Measurements from ENCODE around the gene PPARG. TPM values are rescaled to one million over a fixed set of nuclear protein-coding genes. Genes with fewer than 3 reads are reported as not detected.
"Not testable (repeated sequence)": the region's sequence is repeated elsewhere in the genome, so short reads cannot be mapped to it uniquely, and the experiment has no call there.

PPARG gene
- total RNA-seq, 2 experiments from 2014 or later = 2.2 to 3.7 TPM

DNA sequence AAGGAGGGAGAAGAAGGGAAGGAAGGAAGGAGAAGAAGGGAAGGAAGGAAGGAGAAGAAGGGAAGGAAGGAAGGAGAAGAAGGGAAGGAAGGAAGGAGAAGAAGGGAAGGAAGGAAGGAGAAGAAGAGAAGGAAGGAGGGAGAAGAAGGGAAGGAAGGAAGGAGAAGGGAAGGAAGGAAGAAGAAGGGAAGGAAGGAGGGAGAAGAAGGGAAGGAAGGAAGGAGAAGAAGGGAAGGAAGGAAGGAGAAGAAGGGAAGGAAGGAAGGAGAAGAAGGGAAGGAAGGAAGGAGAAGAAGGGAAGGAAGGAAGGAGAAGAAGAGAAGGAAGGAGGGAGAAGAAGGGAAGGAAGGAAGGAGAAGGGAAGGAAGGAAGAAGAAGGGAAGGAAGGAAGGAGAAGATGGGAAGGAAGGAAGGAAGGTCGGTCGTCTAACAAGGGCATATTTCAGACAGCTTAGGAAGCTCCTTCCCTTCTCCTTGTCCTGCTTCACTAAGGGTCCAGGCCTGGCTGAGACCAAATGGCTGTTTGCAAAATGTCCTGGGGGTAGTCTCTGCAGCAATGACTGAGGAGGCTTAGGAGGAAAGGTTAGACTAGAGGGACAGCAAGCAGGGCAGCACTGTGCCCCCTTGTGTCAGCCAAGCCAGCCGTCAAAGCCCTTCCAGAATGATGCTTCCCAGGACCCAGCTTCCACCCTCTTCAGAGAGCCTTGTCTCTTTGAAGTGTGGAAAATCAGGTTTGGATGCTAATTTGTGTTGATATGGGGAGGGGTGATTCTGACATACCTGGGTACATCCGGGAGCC, 159.7 kb downstream of the PPARG start:
- not testable (repeated sequence) for H3K4me3 Mint-ChIP-seq, H3K4me1 Mint-ChIP-seq, H3K27me3 Mint-ChIP-seq

DNA sequence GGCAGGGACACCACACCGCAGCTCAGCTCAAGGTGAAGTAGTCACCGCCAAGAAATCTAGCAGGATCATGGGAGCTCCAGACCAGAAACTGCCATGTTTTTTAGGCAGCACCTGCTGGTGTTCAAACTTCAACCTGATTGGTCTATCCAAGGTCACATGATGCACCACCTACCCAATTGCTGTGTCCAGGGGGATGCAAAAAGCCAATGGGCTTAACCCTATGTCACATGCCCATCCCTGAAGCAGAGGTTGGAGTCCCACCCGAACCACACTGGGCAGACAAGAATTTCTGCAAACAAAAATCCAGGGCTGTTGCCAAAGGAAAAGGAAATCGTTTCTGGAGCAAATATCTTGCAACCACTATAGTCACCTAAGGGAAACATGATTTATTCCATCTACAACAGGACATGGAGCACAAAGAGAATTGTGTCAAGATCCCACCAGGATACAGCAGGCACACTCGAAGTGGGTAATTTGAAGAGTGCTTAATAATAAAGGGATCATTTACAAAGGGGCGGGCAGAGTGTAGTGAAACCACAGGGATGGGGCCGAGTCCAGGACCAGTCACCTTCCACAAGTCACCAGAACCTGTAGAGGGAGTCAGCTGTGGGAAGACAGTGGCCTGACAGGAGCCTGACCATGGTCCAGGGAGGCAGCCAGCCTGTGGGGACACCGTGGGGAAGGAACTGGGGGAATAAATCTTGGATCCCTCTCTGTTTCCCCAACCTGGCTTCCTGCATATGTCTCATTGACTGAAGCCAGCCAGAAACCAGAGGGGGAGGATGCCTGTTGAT, 161.2 kb downstream of the PPARG start:
- ChIA-PET CTCF (no interaction called here), POLR2A (no interaction called here)
- H3K4me3 Mint-ChIP-seq = no peak overlapping the region
- H3K9me3 Mint-ChIP-seq = no peaks in the 10 kb centered on the region
- H3K27me3 Mint-ChIP-seq = no peaks in the 10 kb centered on the region
- H3K36me3 Mint-ChIP-seq (ENCODE audit: low read depth) = no peaks in the 10 kb centered on the region
- peaks cover 12% of the 10 kb centered on the region for H3K4me1 Mint-ChIP-seq
- DNase-seq = no peak
- H3K27ac Mint-ChIP-seq = no peak overlapping the region

More for the DNA sequence above, 159.7 kb downstream of the PPARG start:
- DNase-seq; CTCF ChIA-PET; POLR2A ChIA-PET; H3K36me3 Mint-ChIP-seq (ENCODE audit: low read depth); H3K9me3 Mint-ChIP-seq; H3K27ac Mint-ChIP-seq: not testable (repeated sequence)

DNA sequence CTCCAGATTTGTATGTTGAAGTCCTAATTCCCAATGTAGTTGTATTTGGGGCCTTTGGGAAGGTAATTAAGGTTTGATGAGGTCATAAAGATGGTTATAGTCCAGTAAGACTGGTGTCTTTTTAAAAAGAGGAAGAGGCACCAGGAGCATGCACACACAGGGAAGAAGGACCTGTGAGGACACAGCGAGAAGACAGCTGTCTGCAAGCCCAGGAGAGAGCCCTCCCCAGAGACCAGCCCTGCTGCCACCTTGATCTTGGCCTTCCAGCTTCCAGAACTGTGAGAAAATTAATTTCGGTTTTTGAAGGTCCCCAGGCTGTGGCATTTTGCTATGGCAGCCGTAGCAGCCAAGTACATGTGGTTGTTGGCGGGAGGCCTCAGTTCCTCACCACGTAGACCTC, 162.6 kb downstream of the PPARG start:
- Mint-ChIP-seq H3K27ac (no peak overlapping the region), H3K4me3 (no peak overlapping the region), H3K27me3 (no peaks in the 10 kb centered on the region), H3K36me3 (ENCODE audit: low read depth) (no peaks in the 10 kb centered on the region), H3K9me3 (no peaks in the 10 kb centered on the region), H3K4me1 (peaks cover 13% of the 10 kb centered on the region)
- DNase-seq = no peak
- ChIA-PET POLR2A (no interaction called here), CTCF (no interaction called here)

DNA sequence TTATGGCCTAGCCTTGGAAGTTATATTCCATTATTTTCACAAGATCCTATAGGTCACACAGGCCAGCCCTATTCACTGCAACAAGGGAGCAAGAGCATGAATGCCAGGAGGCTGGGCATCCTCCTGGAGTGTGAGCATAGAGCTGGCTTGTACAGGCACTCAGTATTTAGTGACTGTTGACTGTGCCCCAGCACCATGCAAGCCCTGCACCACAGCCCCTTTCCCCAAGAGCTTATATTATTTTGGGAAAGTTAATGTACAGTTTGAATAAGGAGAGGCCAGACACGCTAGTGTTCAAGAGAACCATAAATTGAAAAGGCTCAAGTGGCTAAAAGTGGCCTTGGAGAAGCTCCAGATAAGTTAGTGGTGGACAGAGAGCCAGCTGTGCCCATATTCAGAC, 163.1 kb downstream of the PPARG start:
- H3K27ac Mint-ChIP-seq = no peak overlapping the region
- no peak overlapping the region for H3K4me3 Mint-ChIP-seq
- no peak for DNase-seq
- ChIA-PET POLR2A (no interaction called here), CTCF (no interaction called here)
- H3K36me3 Mint-ChIP-seq (ENCODE audit: low read depth) = no peaks in the 10 kb centered on the region
- peaks cover 13% of the 10 kb centered on the region for H3K4me1 Mint-ChIP-seq
- no peaks in the 10 kb centered on the region for H3K9me3 Mint-ChIP-seq
- H3K27me3 Mint-ChIP-seq = no peaks in the 10 kb centered on the region

DNA sequence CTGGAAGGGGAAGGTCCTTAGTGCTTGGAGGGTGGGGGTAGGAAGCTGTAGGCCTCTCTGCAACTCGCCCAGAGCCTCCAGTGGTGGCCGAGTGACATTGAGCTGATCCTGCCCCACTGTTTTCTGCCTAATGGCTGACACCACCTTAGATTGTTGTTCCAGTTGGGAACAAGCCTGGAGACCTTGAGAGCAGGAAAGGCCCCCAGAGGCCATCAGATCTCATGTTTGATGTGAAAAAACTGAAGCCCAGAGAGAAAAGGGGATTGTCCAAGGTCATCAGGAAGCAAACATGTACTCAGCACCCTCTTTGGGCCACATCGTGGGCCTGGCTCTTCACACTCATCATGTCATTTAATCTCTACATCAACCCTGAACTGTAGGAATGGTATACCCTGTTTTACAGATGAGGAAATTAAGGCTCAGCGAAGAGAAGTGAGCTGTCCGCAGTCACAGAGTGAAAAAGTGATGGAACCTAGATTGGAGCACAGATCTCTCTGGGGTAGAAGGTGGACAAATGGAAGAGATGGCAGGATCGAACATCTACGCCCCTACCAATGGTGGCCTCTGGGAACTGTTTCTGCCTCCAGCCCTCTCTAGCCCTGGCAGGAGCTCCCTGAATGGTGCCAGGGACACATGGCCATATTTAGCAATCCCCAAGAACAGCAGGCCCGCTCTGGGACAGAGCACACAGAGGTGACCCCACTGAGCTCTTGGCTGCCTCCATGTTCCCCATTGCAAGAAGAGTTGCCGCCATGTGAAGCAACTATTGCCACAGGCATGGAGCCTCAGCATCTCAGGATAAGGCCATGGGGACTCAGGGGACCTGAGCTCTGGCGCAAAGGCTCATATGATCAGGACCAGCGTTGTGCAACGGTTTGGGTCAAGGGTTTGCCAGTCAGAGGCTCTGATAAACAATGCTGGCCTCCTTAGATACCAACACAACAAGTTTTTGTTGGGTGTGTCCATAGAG, 163.8 kb downstream of the PPARG start:
- no peak for DNase-seq
- ChIA-PET POLR2A (no interaction called here), CTCF (no interaction called here)
- Mint-ChIP-seq H3K36me3 (ENCODE audit: low read depth) (no peaks in the 10 kb centered on the region), H3K9me3 (no peaks in the 10 kb centered on the region), H3K4me1 (peaks cover 13% of the 10 kb centered on the region), H3K4me3 (no peak overlapping the region), H3K27me3 (no peaks in the 10 kb centered on the region), H3K27ac (no peak overlapping the region)

DNA sequence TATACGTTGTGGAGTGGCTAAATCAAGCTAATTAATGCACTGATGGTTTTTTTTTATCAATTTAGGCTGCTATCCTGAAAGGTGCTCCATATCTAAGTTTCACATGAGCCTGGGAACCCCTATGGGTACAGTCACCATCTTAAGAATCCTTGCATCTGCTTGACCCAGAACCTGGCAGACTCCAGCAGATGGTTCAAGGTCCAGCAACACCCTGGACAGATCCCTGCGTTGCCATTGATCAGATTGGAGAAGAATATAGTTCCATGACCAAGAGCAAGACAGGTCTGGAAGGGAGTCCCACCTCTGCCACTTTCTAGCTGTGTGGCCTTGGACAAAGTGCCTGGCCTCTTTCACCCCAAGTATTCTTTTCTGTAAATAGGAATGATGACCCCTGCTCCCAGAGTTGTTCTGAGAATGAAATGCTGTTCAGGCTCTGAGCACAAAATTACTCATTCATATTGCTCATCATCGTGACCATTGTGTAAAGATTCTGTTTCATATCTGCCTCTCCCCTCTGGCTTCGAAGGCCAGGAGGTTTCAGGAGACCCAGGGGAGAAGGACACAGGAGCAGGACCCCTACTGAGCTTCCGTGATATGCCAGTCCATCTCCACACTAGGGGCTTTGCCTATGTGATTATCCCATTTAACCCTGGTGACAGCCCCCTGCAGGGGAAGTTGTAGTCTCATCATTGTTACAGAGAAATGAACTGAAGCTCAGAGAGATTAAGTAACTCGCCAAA, 165.4 kb downstream of the PPARG start:
- no peak for DNase-seq
- Mint-ChIP-seq H3K4me3 (no peak overlapping the region), H3K27ac (no peak overlapping the region), H3K27me3 (no peaks in the 10 kb centered on the region), H3K9me3 (peaks cover 2% of the 10 kb centered on the region), H3K36me3 (ENCODE audit: low read depth) (no peaks in the 10 kb centered on the region), H3K4me1 (peaks cover 13% of the 10 kb centered on the region)
- POLR2A ChIA-PET = interaction anchor here (0.8 kb wide), 1 partner anchor 19 kb away, joined by 4 read pairs; no protein-coding TSS in a partner anchor
- CTCF ChIA-PET = no interaction called here

DNA sequence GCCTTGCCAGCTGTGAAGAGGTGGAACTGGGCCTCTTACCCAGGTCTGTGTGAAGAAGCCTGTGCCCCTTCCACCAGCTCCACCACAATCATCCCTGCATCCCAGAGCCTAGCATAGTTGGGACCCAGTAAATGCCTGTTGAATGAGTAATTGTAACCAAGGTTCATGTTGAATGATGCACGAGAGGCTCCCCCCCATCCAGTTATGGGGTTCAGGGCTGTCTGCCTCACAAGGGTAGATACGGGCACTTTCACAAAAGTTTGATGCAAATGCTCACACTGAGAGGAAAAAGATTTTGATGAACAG, 165.9 kb downstream of the PPARG start:
- POLR2A ChIA-PET = interaction anchor here (0.8 kb wide), 1 partner anchor 18 kb away, joined by 4 read pairs; no protein-coding TSS in a partner anchor
- no peak for DNase-seq
- Mint-ChIP-seq H3K27ac (no peak overlapping the region), H3K36me3 (ENCODE audit: low read depth) (no peaks in the 10 kb centered on the region), H3K9me3 (peaks cover 2% of the 10 kb centered on the region), H3K4me1 (peaks cover 13% of the 10 kb centered on the region), H3K4me3 (no peak overlapping the region), H3K27me3 (no peaks in the 10 kb centered on the region)
- CTCF ChIA-PET = interaction anchor here (0.6 kb wide), 1 partner anchor 9 kb away, joined by 3 read pairs; no protein-coding TSS in a partner anchor

DNA sequence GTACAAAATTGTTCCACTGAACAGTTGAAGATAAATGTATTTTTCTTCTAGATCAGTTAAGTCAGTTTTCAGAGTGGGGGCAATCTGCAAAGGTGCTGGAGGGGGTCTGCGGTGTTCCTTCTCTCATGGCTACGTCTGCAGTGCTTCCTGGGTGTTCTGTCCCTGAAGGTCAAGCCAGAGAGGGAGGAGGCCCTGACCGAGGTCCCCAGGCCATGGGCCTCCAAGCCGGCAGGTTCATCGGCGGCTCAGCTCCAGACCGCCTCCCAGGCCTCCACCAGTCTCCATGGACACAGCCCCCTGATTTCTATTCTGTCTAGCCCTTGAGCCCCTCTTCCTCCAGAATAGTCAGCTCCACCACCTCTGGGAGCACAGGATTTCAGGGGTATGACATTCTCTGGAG, 166.9 kb downstream of the PPARG start:
- Mint-ChIP-seq H3K4me1 (peaks cover 13% of the 10 kb centered on the region), H3K27me3 (no peaks in the 10 kb centered on the region), H3K9me3 (peaks cover 2% of the 10 kb centered on the region), H3K27ac (no peak overlapping the region), H3K4me3 (no peak overlapping the region), H3K36me3 (ENCODE audit: low read depth) (no peaks in the 10 kb centered on the region)
- ChIA-PET CTCF (no interaction called here), POLR2A (no interaction called here)
- DNase-seq = no peak

DNA sequence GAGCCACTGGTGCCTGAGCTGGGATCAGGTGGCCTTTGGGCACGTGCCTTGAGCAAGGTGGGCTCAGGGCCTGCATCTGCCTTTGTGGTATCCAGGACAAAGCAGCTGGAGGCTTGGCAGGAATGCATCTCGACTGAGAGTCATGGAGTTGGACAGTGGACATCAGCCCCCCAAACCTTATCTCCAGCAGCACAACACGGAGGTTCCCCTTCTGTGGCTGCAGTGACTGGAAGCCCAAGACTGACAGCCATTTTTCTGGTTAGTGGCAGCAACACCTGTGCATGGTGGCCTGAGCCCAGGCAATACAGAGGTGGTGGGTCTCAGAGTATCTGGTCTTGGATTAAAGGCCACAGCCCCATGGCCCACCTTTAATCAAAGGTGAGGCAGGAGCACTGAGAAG, 167.6 kb downstream of the PPARG start:
- Mint-ChIP-seq H3K9me3 (peaks cover 2% of the 10 kb centered on the region), H3K4me3 (no peak overlapping the region), H3K27ac (no peak overlapping the region), H3K4me1 (peaks cover 16% of the 10 kb centered on the region), H3K36me3 (ENCODE audit: low read depth) (no peaks in the 10 kb centered on the region), H3K27me3 (no peaks in the 10 kb centered on the region)
- ChIA-PET CTCF (no interaction called here), POLR2A (no interaction called here)
- no peak for DNase-seq

DNA sequence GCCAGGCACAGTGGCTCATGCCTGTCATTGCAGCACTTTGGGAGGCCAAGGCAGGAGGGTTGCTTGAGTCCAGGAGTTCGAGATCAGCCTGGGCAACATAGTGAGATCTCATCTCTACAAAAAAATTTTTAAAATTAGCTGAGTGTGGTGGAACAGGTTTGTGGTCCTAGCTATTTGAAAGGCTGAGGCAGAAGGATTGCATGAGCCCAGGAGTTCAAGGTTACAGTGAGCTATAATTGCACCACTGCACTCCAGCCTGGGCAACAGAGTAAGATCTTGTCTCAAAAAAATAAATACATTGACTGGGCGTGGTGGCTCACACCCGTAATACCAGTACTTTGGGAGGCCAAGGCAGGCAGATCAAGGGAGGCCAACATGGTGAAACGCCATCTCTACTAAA, 168.5 kb downstream of the PPARG start:
- H3K9me3 Mint-ChIP-seq; CTCF ChIA-PET; H3K27ac Mint-ChIP-seq; H3K36me3 Mint-ChIP-seq (ENCODE audit: low read depth); H3K4me3 Mint-ChIP-seq; DNase-seq; POLR2A ChIA-PET; H3K27me3 Mint-ChIP-seq: not testable (repeated sequence)
- peaks cover 17% of the 10 kb centered on the region for H3K4me1 Mint-ChIP-seq

DNA sequence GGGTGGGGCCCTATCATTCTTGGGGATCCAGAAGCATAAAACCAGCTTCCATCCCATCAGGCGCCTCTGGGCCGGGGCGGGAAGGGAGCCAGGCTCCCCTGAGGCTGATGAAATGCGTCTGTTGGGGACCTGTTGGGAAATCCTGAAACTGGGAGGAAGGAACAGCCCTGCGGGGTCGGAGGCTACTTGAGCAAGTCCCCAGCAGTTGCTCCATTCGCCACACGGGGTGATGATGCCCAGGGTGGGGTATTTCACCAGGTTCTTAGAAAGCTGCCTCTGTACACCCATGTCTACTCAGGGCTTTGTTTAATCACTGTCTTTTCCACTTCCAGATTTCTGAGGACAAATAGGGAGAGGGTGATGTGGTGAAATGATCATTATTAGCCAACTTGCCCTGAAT, 170.0 kb downstream of the PPARG start:
- CTCF ChIA-PET = interaction anchor here (1.0 kb wide), 1 partner anchor 21 kb away, joined by 3 read pairs; no protein-coding TSS in a partner anchor
- H3K27ac Mint-ChIP-seq = no peak overlapping the region
- H3K4me3 Mint-ChIP-seq = no peak overlapping the region
- DNase-seq = no peak
- H3K9me3 Mint-ChIP-seq = peaks cover 2% of the 10 kb centered on the region
- no peaks in the 10 kb centered on the region for H3K36me3 Mint-ChIP-seq (ENCODE audit: low read depth)
- no peaks in the 10 kb centered on the region for H3K27me3 Mint-ChIP-seq
- POLR2A ChIA-PET = no interaction called here
- peaks cover 22% of the 10 kb centered on the region for H3K4me1 Mint-ChIP-seq

DNA sequence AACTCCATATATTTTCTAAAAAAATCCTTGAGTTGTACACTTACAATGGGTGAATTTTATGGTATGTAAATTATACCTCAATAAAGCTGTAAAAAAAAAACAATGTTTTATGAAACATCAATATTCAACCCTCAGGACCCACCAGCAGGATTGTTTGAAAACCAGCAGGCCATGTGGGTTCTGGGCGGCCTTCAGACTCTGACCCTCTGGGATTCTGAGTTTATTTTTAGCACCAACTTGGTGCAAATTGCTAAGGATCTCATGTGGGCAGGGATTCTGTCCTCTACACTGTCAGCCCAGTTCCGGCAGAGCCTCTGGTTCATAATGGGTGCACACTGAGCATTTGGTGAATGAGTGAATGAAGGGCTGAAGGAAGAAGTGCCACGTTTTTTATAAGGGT, 171.3 kb downstream of the PPARG start:
- Mint-ChIP-seq H3K4me1 (peaks cover 18% of the 10 kb centered on the region), H3K27ac (no peak overlapping the region)
- POLR2A ChIA-PET = no interaction called here

More for the DNA sequence above, 171.3 kb downstream of the PPARG start:
- Mint-ChIP-seq H3K9me3 (peaks cover 2% of the 10 kb centered on the region), H3K4me3 (no peak overlapping the region), H3K36me3 (ENCODE audit: low read depth) (no peaks in the 10 kb centered on the region), H3K27me3 (no peaks in the 10 kb centered on the region)
- DNase-seq = no peak
- CTCF ChIA-PET = no interaction called here
